ENCODE results near the gene ASMT.
"Not testable (repeated sequence)": the region's sequence is repeated elsewhere in the genome, so short reads cannot be mapped to it uniquely, and the experiment has no call there.

Gene ASMT

GRCh38 chrX:1598021-1598875 lies 16.6 kb upstream of the ASMT start:
- DNase-seq (ENCODE audit: low read depth in 3 of 3) = no peak

- DNase-seq (ENCODE audit: low read depth in 3 of 3) = no peak
Measured at GRCh38 chrX:1598876-1599790, 15.7 kb upstream of the ASMT start.

- no peak for DNase-seq (ENCODE audit: low read depth in 3 of 3)
Measured at GRCh38 chrX:1599791-1600405, 15.0 kb upstream of the ASMT start.

- DNase-seq (ENCODE audit: low read depth in 3 of 3) = no peak
Measured at GRCh38 chrX:1600406-1601050, 14.3 kb upstream of the ASMT start.

- DNase-seq (ENCODE audit: low read depth in 3 of 3) = no peak
Measured at GRCh38 chrX:1601051-1601767, 13.7 kb upstream of the ASMT start.

- DNase-seq (ENCODE audit: low read depth in 3 of 3) = no peak
Measured at GRCh38 chrX:1601768-1602085, 13.1 kb upstream of the ASMT start.

GRCh38 chrX:1602299-1602698 lies 12.6 kb upstream of the ASMT start:
- no peak for DNase-seq (ENCODE audit: low read depth in 3 of 3)

GRCh38 chrX:1606496-1606895 lies 8.4 kb upstream of the ASMT start:
- DNase-seq (ENCODE audit: low read depth in 3 of 3) = no peak

GRCh38 chrX:1609311-1609710 lies 5.5 kb upstream of the ASMT start:
- DNase-seq (ENCODE audit: low read depth in 3 of 3) = no peak

- no peak for DNase-seq (ENCODE audit: low read depth in 3 of 3)
Measured at GRCh38 chrX:1609762-1610161, 5.1 kb upstream of the ASMT start.

GRCh38 chrX:1610166-1610565 lies 4.7 kb upstream of the ASMT start:
- no peak for DNase-seq (ENCODE audit: low read depth in 3 of 3)

- DNase-seq (ENCODE audit: low read depth in 3 of 3) = no peak
Measured at GRCh38 chrX:1610736-1611135, 4.1 kb upstream of the ASMT start.

GRCh38 chrX:1612641-1613286 lies 2.1 kb upstream of the ASMT start:
- no peak for DNase-seq (ENCODE audit: low read depth in 3 of 3)

- DNase-seq (ENCODE audit: low read depth in 3 of 3) = no peak
Measured at GRCh38 chrX:1618689-1619088, 3.8 kb downstream of the ASMT start.

GRCh38 chrX:1623691-1624090 lies 8.8 kb downstream of the ASMT start:
- no peak for DNase-seq (ENCODE audit: low read depth in 3 of 3)

GRCh38 chrX:1624158-1624860 lies 9.4 kb downstream of the ASMT start:
- not testable (repeated sequence) for DNase-seq (ENCODE audit: low read depth in 3 of 3)

GRCh38 chrX:1624861-1625215 lies 10.0 kb downstream of the ASMT start:
- DNase-seq (ENCODE audit: low read depth in 3 of 3) = not testable (repeated sequence)

- no peak for DNase-seq (ENCODE audit: low read depth in 3 of 3)
Measured at GRCh38 chrX:1629244-1629643, 14.4 kb downstream of the ASMT start.

GRCh38 chrX:1646009-1646408 lies 31.1 kb downstream of the ASMT start:
- no peak for DNase-seq (ENCODE audit: low read depth in 3 of 3)

GRCh38 chrX:1649621-1650020 lies 34.8 kb downstream of the ASMT start:
- DNase-seq (ENCODE audit: low read depth in 3 of 3) = no peak

Data from stimulated activated CD4-positive, alpha-beta T cell treated with anti-CD3 and anti-CD28 coated beads, TNF-alpha, amount 100 ng/mL, for 4 hours (primary cell).